Measurements from ENCODE around the gene OS9.

OS9 gene

DNA sequence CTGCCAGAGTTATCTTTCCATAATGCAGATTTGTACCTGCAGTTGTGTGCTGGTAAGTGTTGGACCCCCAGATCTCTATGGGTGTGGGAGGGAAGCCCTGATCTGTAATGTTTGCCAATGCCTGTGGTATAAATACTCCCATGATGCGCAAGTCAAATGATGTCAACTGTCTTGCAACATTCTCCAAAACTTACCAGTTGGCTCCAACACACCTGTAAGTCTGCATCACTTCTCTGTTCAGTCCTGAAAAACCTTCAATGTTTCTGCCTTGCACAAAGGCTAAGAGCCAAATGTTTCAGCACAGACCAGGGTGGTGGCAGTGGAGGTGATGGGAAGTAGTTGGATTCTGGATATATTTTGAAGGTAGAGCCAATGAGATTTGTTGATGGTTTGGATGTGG, 3.1 kb downstream of the OS9 start:
- peaks cover 9 to 35% of the 10 kb centered on the region in 2 experiments for H3K36me3 ChIP-seq (ENCODE audit: control insufficient read depth in 2 of 2, insufficient read depth in 1 of 2, low read length in 2 of 2)
- TF ChIP-seq, protein P1, sequence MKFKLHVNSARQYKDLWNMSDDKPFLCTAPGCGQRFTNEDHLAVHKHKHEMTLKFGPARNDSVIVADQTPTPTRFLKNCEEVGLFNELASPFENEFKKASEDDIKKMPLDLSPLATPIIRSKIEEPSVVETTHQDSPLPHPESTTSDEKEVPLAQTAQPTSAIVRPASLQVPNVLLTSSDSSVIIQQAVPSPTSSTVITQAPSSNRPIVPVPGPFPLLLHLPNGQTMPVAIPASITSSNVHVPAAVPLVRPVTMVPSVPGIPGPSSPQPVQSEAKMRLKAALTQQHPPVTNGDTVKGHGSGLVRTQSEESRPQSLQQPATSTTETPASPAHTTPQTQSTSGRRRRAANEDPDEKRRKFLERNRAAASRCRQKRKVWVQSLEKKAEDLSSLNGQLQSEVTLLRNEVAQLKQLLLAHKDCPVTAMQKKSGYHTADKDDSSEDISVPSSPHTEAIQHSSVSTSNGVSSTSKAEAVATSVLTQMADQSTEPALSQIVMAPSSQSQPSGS (tag by site-specific recombination; IDR thresholded peaks at IDR 0.05; ENCODE audit: low read depth), result no peak
- TF ChIP-seq PRDM6 (tag by site-specific recombination; IDR thresholded peaks at IDR 0.05), result no peak
- H3K4me3 ChIP-seq (ENCODE audit: low read depth, low read length), result no peak overlapping the region
- ChIA-PET CTCF (no interaction called here), POLR2A (no interaction called here)
- no peak overlapping the region for H3K27ac ChIP-seq (ENCODE audit: extremely low read depth, low read depth, low read length)
- H3K4me1 ChIP-seq (ENCODE audit: control insufficient read depth, insufficient read depth, low read length), result peaks cover 3% of the 10 kb centered on the region; the same call in 1 of the 2 replicates
- H3K9me3 ChIP-seq (ENCODE audit: control insufficient read depth, insufficient read depth, low read depth, low read length), result no peaks in the 10 kb centered on the region

DNA sequence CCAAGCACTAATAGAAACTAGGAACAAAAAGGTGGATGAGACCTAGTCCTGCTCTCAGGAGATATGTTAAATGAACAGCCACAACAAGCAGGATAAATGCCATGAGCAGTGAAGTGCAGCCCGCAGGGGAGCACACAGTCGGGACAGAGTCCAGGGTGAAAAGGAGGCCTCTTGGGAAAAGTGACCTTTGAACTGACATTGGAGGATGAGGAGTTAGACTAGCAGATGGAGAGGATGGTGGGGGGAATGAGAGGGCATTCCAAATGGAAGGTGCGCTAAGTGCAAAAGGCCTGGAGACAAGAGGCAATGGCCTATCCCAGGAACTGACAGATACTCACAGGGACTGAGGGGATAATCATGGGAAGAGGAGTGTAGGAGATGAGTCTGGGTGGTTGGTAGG, 4.5 kb downstream of the OS9 start:
- POLR2A ChIA-PET, result no interaction called here
- CTCF ChIA-PET, result no interaction called here

GRCh38 chr12:57700317-57700716, 6.4 kb downstream of the OS9 start:
- no peaks in the 10 kb centered on the region for H3K4me1 ChIP-seq (ENCODE audit: control insufficient read depth, insufficient read depth, low read length)
- CTCF ChIA-PET, result no interaction called here
- peaks cover 25 to 50% of the 10 kb centered on the region in 2 experiments for H3K36me3 ChIP-seq (ENCODE audit: control insufficient read depth in 2 of 2, insufficient read depth in 1 of 2, low read length in 2 of 2)
- POLR2A ChIA-PET, result no interaction called here
- no peak overlapping the region for H3K27ac ChIP-seq (ENCODE audit: extremely low read depth, low read depth, low read length)
- no peaks in the 10 kb centered on the region; the same call in 1 of the 2 replicates for H3K9me3 ChIP-seq (ENCODE audit: control insufficient read depth, insufficient read depth, low read depth, low read length)
- no peak overlapping the region for H3K4me3 ChIP-seq (ENCODE audit: low read depth, low read length)
- TF ChIP-seq GLIS2 (tag by site-specific recombination; IDR thresholded peaks at IDR 0.05) (no peak), ZNF776 (tag by site-specific recombination; IDR thresholded peaks at IDR 0.05; ENCODE audit: borderline replicate concordance) (no peak), ZNF341 (tag by site-specific recombination; IDR thresholded peaks at IDR 0.05; ENCODE audit: low read depth) (no peak), ZNF157 (tag by site-specific recombination; IDR thresholded peaks at IDR 0.05) (no peak), REST (tag by site-specific recombination; IDR thresholded peaks at IDR 0.05) (no peak), ZNF529 (tag by site-specific recombination; IDR thresholded peaks at IDR 0.05; ENCODE audit: insufficient replicate concordance) (no peak), ZNF112 (tag by site-specific recombination; IDR thresholded peaks at IDR 0.05) (no peak), ZNF146 (tag by site-specific recombination; IDR thresholded peaks at IDR 0.05) (no peak), KLF1 (tag by site-specific recombination; IDR thresholded peaks at IDR 0.05) (no peak), HIC1 (tag by site-specific recombination; IDR thresholded peaks at IDR 0.05) (no peak), ZNF426 (tag by site-specific recombination; IDR thresholded peaks at IDR 0.05) (no peak)
- TF ChIP-seq, protein P2, sequence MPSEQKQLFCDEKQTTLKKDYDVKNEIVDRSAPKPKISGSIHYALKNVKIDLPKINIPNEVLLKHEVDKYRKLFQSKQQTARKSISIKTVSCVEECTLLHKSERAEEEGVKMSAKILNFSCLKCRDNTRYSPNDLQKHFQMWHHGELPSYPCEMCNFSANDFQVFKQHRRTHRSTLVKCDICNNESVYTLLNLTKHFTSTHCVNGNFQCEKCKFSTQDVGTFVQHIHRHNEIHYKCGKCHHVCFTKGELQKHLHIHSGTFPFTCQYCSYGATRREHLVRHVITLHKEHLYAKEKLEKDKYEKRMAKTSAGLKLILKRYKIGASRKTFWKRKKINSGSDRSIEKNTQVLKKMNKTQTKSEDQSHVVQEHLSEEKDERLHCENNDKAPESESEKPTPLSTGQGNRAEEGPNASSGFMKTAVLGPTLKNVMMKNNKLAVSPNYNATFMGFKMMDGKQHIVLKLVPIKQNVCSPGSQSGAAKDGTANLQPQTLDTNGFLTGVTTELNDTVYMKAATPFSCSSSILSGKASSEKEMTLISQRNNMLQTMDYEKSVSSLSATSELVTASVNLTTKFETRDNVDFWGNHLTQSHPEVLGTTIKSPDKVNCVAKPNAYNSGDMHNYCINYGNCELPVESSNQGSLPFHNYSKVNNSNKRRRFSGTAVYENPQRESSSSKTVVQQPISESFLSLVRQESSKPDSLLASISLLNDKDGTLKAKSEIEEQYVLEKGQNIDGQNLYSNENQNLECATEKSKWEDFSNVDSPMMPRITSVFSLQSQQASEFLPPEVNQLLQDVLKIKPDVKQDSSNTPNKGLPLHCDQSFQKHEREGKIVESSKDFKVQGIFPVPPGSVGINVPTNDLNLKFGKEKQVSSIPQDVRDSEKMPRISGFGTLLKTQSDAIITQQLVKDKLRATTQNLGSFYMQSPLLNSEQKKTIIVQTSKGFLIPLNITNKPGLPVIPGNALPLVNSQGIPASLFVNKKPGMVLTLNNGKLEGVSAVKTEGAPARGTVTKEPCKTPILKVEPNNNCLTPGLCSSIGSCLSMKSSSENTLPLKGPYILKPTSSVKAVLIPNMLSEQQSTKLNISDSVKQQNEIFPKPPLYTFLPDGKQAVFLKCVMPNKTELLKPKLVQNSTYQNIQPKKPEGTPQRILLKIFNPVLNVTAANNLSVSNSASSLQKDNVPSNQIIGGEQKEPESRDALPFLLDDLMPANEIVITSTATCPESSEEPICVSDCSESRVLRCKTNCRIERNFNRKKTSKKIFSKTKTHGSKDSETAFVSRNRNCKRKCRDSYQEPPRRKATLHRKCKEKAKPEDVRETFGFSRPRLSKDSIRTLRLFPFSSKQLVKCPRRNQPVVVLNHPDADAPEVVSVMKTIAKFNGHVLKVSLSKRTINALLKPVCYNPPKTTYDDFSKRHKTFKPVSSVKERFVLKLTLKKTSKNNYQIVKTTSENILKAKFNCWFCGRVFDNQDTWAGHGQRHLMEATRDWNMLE (tag by site-specific recombination; conservative IDR thresholded peaks at IDR 0.05; ENCODE audit: low read depth), result no peak
- TF ChIP-seq, protein P3, sequence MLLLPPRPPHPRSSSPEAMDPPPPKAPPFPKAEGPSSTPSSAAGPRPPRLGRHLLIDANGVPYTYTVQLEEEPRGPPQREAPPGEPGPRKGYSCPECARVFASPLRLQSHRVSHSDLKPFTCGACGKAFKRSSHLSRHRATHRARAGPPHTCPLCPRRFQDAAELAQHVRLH (tag by site-specific recombination; IDR thresholded peaks at IDR 0.05), result no peak

More for the DNA sequence above, 4.5 kb downstream of the OS9 start:
- Histone ChIP-seq H3K4me1 (ENCODE audit: control insufficient read depth, insufficient read depth, low read length) (peaks cover 3% of the 10 kb centered on the region; the same call in 1 of the 2 replicates), H3K27ac (ENCODE audit: extremely low read depth, low read depth, low read length) (no peak overlapping the region), H3K36me3 (ENCODE audit: control insufficient read depth in 2 of 2, insufficient read depth in 1 of 2, low read length in 2 of 2) (peaks cover 17 to 46% of the 10 kb centered on the region in 2 experiments), H3K9me3 (ENCODE audit: control insufficient read depth, insufficient read depth, low read depth, low read length) (no peaks in the 10 kb centered on the region), H3K4me3 (ENCODE audit: low read depth, low read length) (no peak overlapping the region)
- TF ChIP-seq ZFP41 (tag by site-specific recombination; IDR thresholded peaks at IDR 0.05; ENCODE audit: borderline replicate concordance) (no peak), EGR2 (tag by site-specific recombination; IDR thresholded peaks at IDR 0.05; ENCODE audit: low read depth) (no peak), SETDB1 (IDR thresholded peaks at IDR 0.05; ENCODE audit: insufficient read length, low read length) (no peak)

All from HEK293 (cell line).